Epithelial cell of proximal tubule (primary cell): ENCODE data around the gene PTPN3. TPM values are rescaled to one million over a fixed set of nuclear protein-coding genes. Genes with fewer than 3 reads are reported as not detected.

ENCODE experiments used
- DNase-seq: peaks from one replicate; pipeline ENCODE4 v3.0.0-alpha.2; 2011; ENCODE audit warnings: low read depth
- H3K4me3 ChIP-seq: 2 replicates; pipeline ENCODE4 v1.5.1; 2011; ENCODE audit warnings: low read depth, mild to moderate bottlenecking, low read length
- CTCF ChIP-seq: conservative IDR thresholded peaks from 2 replicates; pipeline ENCODE4 v1.5.1; 2012; ENCODE audit warnings: low read depth, mild to moderate bottlenecking, low read length
- total RNA-seq: library from RNA; depleted of rRNA; stranded (reverse); fragments of >200 nt; gene quantifications from 2 replicates; pipeline ENCODE4 v1.2.3, GENCODE V29; 2015

PTPN3 gene
- total RNA-seq, 1 donor from 2014 or later, result 53.0 TPM

- no peak overlapping the region for H3K4me3 ChIP-seq
- DNase-seq, result no peak
- no peak for TF ChIP-seq CTCF
These were observed 14.2 kb downstream of the PTPN3 start for GRCh38 chr9:109483744-109484429.

GRCh38 chr9:109482391-109482916 lies 15.7 kb downstream of the PTPN3 start:
- no peak overlapping the region for H3K4me3 ChIP-seq
- peak; percentile 12 for TF ChIP-seq CTCF
- no peak for DNase-seq

GRCh38 chr9:109481856-109482255 lies 16.3 kb downstream of the PTPN3 start:
- no peak for DNase-seq
- no peak overlapping the region for H3K4me3 ChIP-seq
- no peak for TF ChIP-seq CTCF

GRCh38 chr9:109479822-109480221 lies 18.3 kb downstream of the PTPN3 start:
- no peak overlapping the region for H3K4me3 ChIP-seq
- TF ChIP-seq CTCF, result no peak
- no peak for DNase-seq

- DNase-seq, result no peak
- no peak for TF ChIP-seq CTCF
- H3K4me3 ChIP-seq, result no peak overlapping the region
These were observed 19.3 kb downstream of the PTPN3 start for GRCh38 chr9:109478665-109479380.

- no peak for TF ChIP-seq CTCF
- no peak for DNase-seq
- no peak overlapping the region for H3K4me3 ChIP-seq
These were observed 20.0 kb downstream of the PTPN3 start for GRCh38 chr9:109478051-109478563.
